IMR-90 (cell line): ENCODE results near the gene LMTK2. TPM values are rescaled to one million over a fixed set of nuclear protein-coding genes. Genes with fewer than 3 reads are reported as not detected.
"Not testable (repeated sequence)": the region's sequence is repeated elsewhere in the genome, so short reads cannot be mapped to it uniquely, and the experiment has no call there.

Source experiments
- ATAC-seq: fragments of 200-7000 bp; cut with Tn5 transposase; 2 replicates; pipeline ENCODE4 v1.9.1; 2020; ENCODE audit warnings: low read depth, mild to moderate bottlenecking, moderate library complexity
- BruUV-seq: library from RNA; stranded (reverse); fragments of 400-500 nt; replicated peaks from 2 replicates; lab custom pipeline; 2021; lab: Mats Ljungman, UMichigan
- CTCF ChIA-PET: fragments of 300-600 bp; formaldehyde crosslinking; extraction: SDS; loops from one replicate; lab custom pipeline; 2021; ENCODE audit warnings: antibody characterized with exemption; lab: Yijun Ruan, JAX
- POLR2A ChIA-PET: fragments of 300-600 bp; sonication (Branson Sonifier 250); formaldehyde crosslinking; loops from one replicate; lab custom pipeline; 2022; ENCODE audit warnings: antibody characterized with exemption; ENCODE audit not compliant: unreplicated experiment; lab: Charles Lee
- DNase-seq: peaks from one replicate; pipeline ENCODE4 v3.0.0; 2013
- H2AFZ ChIP-seq: replicated peaks from 2 replicates; pipeline ENCODE3; 2013; ENCODE audit warnings: low read length, mild to moderate bottlenecking; ENCODE audit not compliant: poor library complexity
- H2AK5ac ChIP-seq: 2 replicates; pipeline ENCODE4 v1.6.1; 2013; ENCODE audit warnings: low read depth, low read length, inconsistent platforms
- H2AK9ac ChIP-seq: replicated peaks from 2 replicates; pipeline ENCODE3; 2013; ENCODE audit warnings: mild to moderate bottlenecking, low read depth, low read length, moderate library complexity; ENCODE audit not compliant: poor library complexity
- H2BK120ac ChIP-seq: 2 replicates; pipeline ENCODE4 v1.6.1; 2013; ENCODE audit warnings: low read depth, low read length, inconsistent platforms
- H2BK15ac ChIP-seq: 3 replicates; pipeline ENCODE4 v1.6.1; 2013; ENCODE audit warnings: low read depth, low read length, inconsistent platforms
- H2BK20ac ChIP-seq: 2 replicates; pipeline ENCODE4 v1.6.1; 2013; ENCODE audit warnings: low read depth, mild to moderate bottlenecking, inconsistent platforms, low read length, moderate library complexity
- H2BK5ac ChIP-seq: 2 replicates; pipeline ENCODE4 v1.6.1; 2013; ENCODE audit warnings: mild to moderate bottlenecking, low read depth, low read length, inconsistent platforms; ENCODE audit not compliant: poor library complexity, severe bottlenecking
- H3K14ac ChIP-seq: replicated peaks from 2 replicates; pipeline ENCODE4 v1.6.1; 2013; ENCODE audit warnings: low read depth, low read length, inconsistent platforms
- H3K18ac ChIP-seq: 2 replicates; pipeline ENCODE4 v1.6.1; 2013; ENCODE audit warnings: low read depth, low read length, control low read depth
- H3K23ac ChIP-seq: 2 replicates; pipeline ENCODE4 v1.6.1; 2013; ENCODE audit warnings: low read depth, low read length, inconsistent platforms
- H3K27ac ChIP-seq: 2 replicates; pipeline ENCODE4 v1.5.1; 2013; ENCODE audit warnings: mild to moderate bottlenecking, control low read depth, low read length; ENCODE audit not compliant: insufficient read depth
- H3K27me3 ChIP-seq: 2 replicates; pipeline ENCODE4 v1.6.1; 2013; ENCODE audit warnings: low read length; ENCODE audit not compliant: control insufficient read depth, insufficient read depth
- H3K36me3 ChIP-seq: 2 replicates; pipeline ENCODE4 v1.6.1; 2013; ENCODE audit warnings: low read length, mixed read lengths; ENCODE audit not compliant: control insufficient read depth, insufficient read depth
- H3K4ac ChIP-seq: 2 replicates; pipeline ENCODE4 v1.6.1; 2013; ENCODE audit warnings: low read depth, low read length, inconsistent platforms
- H3K4me1 ChIP-seq: 2 replicates; pipeline ENCODE4 v1.6.1; 2013; ENCODE audit warnings: low read length, mixed read lengths; ENCODE audit not compliant: control insufficient read depth, insufficient read depth
- H3K4me2 ChIP-seq: 2 replicates; pipeline ENCODE4 v1.6.1; 2013; ENCODE audit warnings: low read depth, mild to moderate bottlenecking, control low read depth, low read length, moderate library complexity
- H3K4me3 ChIP-seq: 2 replicates; pipeline ENCODE4 v1.5.1; 2013; ENCODE audit warnings: low read depth, mild to moderate bottlenecking, control low read depth, low read length, moderate library complexity; ENCODE audit not compliant: insufficient read depth
- H3K56ac ChIP-seq: 2 replicates; pipeline ENCODE4 v1.6.1; 2013; ENCODE audit warnings: low read length, inconsistent platforms; ENCODE audit not compliant: insufficient read depth; ENCODE audit errors: extremely low read depth
- H3K79me1 ChIP-seq, 2 experiments: 2 replicates each; pipeline ENCODE4 v1.6.1; 2013; ENCODE audit warnings: low read length in 2 of 2, inconsistent platforms in 1 of 2, low read depth in 1 of 2
- H3K9ac ChIP-seq: 2 replicates; pipeline ENCODE4 v1.6.1; 2013; ENCODE audit warnings: low read depth, low read length, control low read depth
- H3K9me1 ChIP-seq: 2 replicates; pipeline ENCODE4 v1.6.1; 2013; ENCODE audit warnings: low read length, inconsistent platforms; ENCODE audit not compliant: insufficient read depth
- H3K9me3 ChIP-seq: 2 replicates; pipeline ENCODE4 v1.6.1; 2013; ENCODE audit warnings: low read length; ENCODE audit not compliant: control insufficient read depth, insufficient read depth
- H4K20me1 ChIP-seq: 2 replicates; pipeline ENCODE4 v1.6.1; 2013; ENCODE audit warnings: low read length, inconsistent platforms; ENCODE audit not compliant: insufficient read depth
- H4K5ac ChIP-seq: 2 replicates; pipeline ENCODE4 v1.6.1; 2013; ENCODE audit warnings: mild to moderate bottlenecking, low read depth, low read length, control low read depth
- H4K8ac ChIP-seq, 2 experiments: 2 replicates each; pipeline ENCODE4 v1.6.1; 2013; ENCODE audit warnings: low read depth in 2 of 2, low read length in 2 of 2, control low read depth in 1 of 2, inconsistent platforms in 1 of 2
- H4K91ac ChIP-seq: 2 replicates; pipeline ENCODE4 v1.6.1; 2013; ENCODE audit warnings: low read depth, low read length, inconsistent platforms; ENCODE audit not compliant: insufficient read depth
- MAZ ChIP-seq: IDR thresholded peaks from 2 replicates; pipeline ENCODE4 v1.6.1; 2012; ENCODE audit warnings: low read depth, mild to moderate bottlenecking, low read length, improper control_type of control experiment, moderate library complexity, borderline replicate concordance
- WGBS, 2 experiments: methylation state at CpG; one replicate each; pipeline versions ENCODE4 v1.1.5 to v1.1.7; 2013; ENCODE audit warnings: missing lambda C conversion rate in 2 of 2; ENCODE audit not compliant: insufficient read length in 1 of 2; ENCODE audit errors: extremely low coverage in 2 of 2; 5-methylcytosine and 5-hydroxymethylcytosine counted together
- dilution Hi-C: fragments of 300-500 bp; cut with HindIII; formaldehyde crosslinking; loops from one replicate; pipeline ENCODE4 v1.14.3; 2018; ENCODE audit warnings: low sequenced_read_pairs; ENCODE audit not compliant: unreplicated experiment
- in situ Hi-C: fragments of 300-500 bp; cut with MboI; formaldehyde crosslinking; loops from 3 replicates; pipeline ENCODE4 v1.14.3; 2019; ENCODE audit warnings: low sequenced_read_pairs, inconsistent platforms, mixed read lengths
- intact Hi-C: fragments of 100-400 bp; cut with micrococcal nuclease; formaldehyde crosslinking; loops from 2 replicates; pipeline ENCODE4 v1.10.0; 2022
- polyA plus RNA-seq, 3 experiments: library from polyadenylated mRNA; depleted of rRNA; stranded (reverse); fragments of >200 nt; gene quantifications; 2 replicates each; pipeline ENCODE4 v1.2.3, GENCODE V29; 2012; ENCODE audit warnings: low replicate concordance in 1 of 3
- total RNA-seq: library from RNA; depleted of rRNA; stranded (reverse); fragments of >200 nt; gene quantifications from 2 replicates; pipeline ENCODE4 v1.2.3, GENCODE V29; 2012

The LMTK2 gene
- total and polyA plus RNA-seq, 2 of the 4 experiments (the other 2 are of a cell fraction): 4.4 to 5.0 TPM

DNA sequence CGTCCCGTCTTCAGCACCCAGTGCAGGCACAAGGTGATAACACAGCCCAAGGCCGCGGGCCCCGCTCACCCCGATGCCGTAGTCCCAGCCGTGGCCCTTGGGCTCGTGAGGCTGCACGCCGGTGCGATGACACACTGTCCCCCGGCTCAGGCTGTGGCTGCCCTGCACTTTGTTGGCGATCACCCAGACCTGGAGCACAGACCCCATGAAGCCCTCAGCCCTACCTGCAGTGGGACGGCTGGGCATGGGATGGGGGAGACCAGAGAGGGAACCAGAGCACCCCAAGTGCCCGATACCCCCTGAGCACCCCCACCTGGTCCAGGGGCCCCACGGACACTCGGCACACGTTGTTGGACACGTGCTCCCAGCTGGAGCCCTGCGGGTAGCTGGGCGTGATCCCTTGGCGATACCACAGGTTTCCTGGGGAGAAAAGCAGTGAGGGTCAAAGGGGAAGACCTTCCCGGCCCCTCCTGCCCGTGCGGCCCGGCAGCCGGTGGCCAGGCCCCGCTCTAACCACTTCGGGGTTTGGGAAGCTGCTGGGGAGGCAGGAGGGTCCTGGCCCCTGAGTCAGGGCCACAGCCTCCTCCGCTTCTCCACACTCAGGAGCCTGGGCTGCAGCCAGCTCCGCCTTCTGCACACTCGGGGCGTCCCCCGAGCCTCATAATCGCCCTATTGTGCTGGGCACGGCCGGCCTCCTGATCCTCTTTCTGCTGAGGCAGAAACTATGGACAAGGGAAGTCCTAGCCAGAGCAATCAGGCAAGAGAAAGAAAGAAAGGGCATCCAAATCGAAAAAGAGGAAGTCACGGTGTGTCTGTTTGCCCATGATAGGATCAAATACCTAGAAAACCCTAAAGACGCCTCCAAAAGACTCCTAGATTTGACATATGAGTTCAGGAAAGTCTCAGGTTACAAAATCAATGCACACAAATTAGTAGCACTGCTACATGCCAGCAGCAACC is 111.2 kb downstream of the LMTK2 start (continued):
- TF ChIP-seq MAZ: no peak

DNA sequence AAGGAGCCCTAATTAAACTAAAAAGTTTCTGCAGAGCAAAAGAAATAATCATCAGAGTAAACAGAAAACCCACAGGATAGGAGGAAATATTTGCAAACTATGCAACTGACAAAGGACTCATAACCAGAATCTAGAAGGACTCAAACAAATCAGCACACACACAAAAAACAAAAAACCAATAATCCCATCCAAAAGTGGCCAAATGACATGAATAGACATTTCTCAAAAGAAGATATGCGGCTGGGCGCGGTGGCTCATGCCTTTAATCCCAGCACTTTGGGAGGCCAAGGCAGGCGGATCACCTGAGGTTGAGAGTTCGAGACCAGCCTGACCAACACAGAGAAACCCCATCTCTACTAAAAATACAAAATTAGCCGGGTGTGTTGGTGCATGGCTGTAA is 112.7 kb downstream of the LMTK2 start:
- POLR2A ChIA-PET, H3K4me2 ChIP-seq, H2AFZ ChIP-seq, BruUV-seq, H4K91ac ChIP-seq, H3K4ac ChIP-seq, H4K20me1 ChIP-seq, H3K4me3 ChIP-seq, H2BK15ac ChIP-seq, H3K18ac ChIP-seq, intact Hi-C loops, H2AK5ac ChIP-seq, DNase-seq, H4K8ac ChIP-seq, H3K79me1 ChIP-seq, H3K14ac ChIP-seq, H2BK20ac ChIP-seq, H3K23ac ChIP-seq, H3K56ac ChIP-seq, dilution Hi-C loops, H4K5ac ChIP-seq, H3K9ac ChIP-seq, H3K4me1 ChIP-seq, H2AK9ac ChIP-seq, H3K9me1 ChIP-seq, H3K9me3 ChIP-seq, H3K27me3 ChIP-seq, CTCF ChIA-PET, H2BK120ac ChIP-seq, in situ Hi-C loops: not testable (repeated sequence)
- peak; percentile 47 for ATAC-seq
- peak overlapping the region; percentile 71; the same call in 1 of the 2 replicates for H3K27ac ChIP-seq
- 89% methylated on average over 3 of the region's 6 CpGs; no CpG with 5 or more reads in 1 of the 2 experiments for WGBS, 2 experiments
- peak overlapping the region; percentile 26 for H2BK5ac ChIP-seq
- peaks cover 29% of the 10 kb centered on the region for H3K36me3 ChIP-seq
